H9 (cell line): ENCODE data around the gene PSMG2. TPM values are rescaled to one million over a fixed set of nuclear protein-coding genes. Genes with fewer than 3 reads are reported as not detected.

Source experiments
- DNase-seq: peaks from one replicate; pipeline ENCODE4 v3.0.0-alpha.2; 2017
- H2AFZ ChIP-seq: one replicate; pipeline ENCODE4 v1.6.1; 2013; ENCODE audit warnings: mild to moderate bottlenecking, low read length, control low read depth, moderate library complexity
- H2AK5ac ChIP-seq: 2 replicates; pipeline ENCODE4 v1.6.1; 2013; ENCODE audit warnings: low read length, control low read depth, mixed read lengths; ENCODE audit not compliant: insufficient read length
- H2BK120ac ChIP-seq: one replicate; pipeline ENCODE4 v1.6.1; 2013; ENCODE audit warnings: low read depth, mild to moderate bottlenecking, low read length, control low read depth, inconsistent platforms; ENCODE audit not compliant: poor library complexity, severe bottlenecking
- H2BK12ac ChIP-seq: 2 replicates; pipeline ENCODE4 v1.6.1; 2013; ENCODE audit warnings: low read length, control low read depth, mixed read lengths, low read depth; ENCODE audit not compliant: insufficient read length
- H2BK15ac ChIP-seq: 2 replicates; pipeline ENCODE4 v1.6.1; 2013; ENCODE audit warnings: low read depth, low read length, control low read depth
- H2BK20ac ChIP-seq: one replicate; pipeline ENCODE4 v1.6.1; 2013; ENCODE audit warnings: low read depth, mild to moderate bottlenecking, low read length, control low read depth, inconsistent platforms; ENCODE audit not compliant: poor library complexity, severe bottlenecking
- H2BK5ac ChIP-seq: 2 replicates; pipeline ENCODE4 v1.6.1; 2013; ENCODE audit warnings: low read length, control low read depth, mixed read lengths; ENCODE audit not compliant: insufficient read length
- H3K14ac ChIP-seq: 2 replicates; pipeline ENCODE4 v1.6.1; 2013; ENCODE audit warnings: low read length, control low read depth; ENCODE audit not compliant: insufficient read depth
- H3K18ac ChIP-seq: 2 replicates; pipeline ENCODE4 v1.6.1; 2013; ENCODE audit warnings: low read depth, mild to moderate bottlenecking, mixed read lengths, low read length, control low read depth; ENCODE audit not compliant: insufficient read length
- H3K23ac ChIP-seq: 2 replicates; pipeline ENCODE4 v1.6.1; 2013; ENCODE audit warnings: low read length, control low read depth, mixed read lengths, low read depth; ENCODE audit not compliant: insufficient read length
- H3K23me2 ChIP-seq: 2 replicates; pipeline ENCODE4 v1.6.1; 2013; ENCODE audit warnings: low read depth, mild to moderate bottlenecking, mixed read lengths, low read length, control low read depth; ENCODE audit not compliant: insufficient read length, poor library complexity, severe bottlenecking
- H3K27ac ChIP-seq: 2 replicates; pipeline ENCODE4 v1.5.1; 2013; ENCODE audit warnings: low read length, control low read depth, mixed read lengths, low read depth; ENCODE audit not compliant: insufficient read length
- H3K27me3 ChIP-seq: 2 replicates; pipeline ENCODE4 v1.6.1; 2013; ENCODE audit warnings: low read length, control low read depth, inconsistent platforms; ENCODE audit not compliant: insufficient read depth
- H3K4ac ChIP-seq: 2 replicates; pipeline ENCODE4 v1.6.1; 2013; ENCODE audit warnings: low read depth, mild to moderate bottlenecking, control low read depth, inconsistent platforms, low read length, moderate library complexity
- H3K4me1 ChIP-seq: 2 replicates; pipeline ENCODE4 v1.6.1; 2013; ENCODE audit warnings: low read length, control low read depth, inconsistent platforms; ENCODE audit not compliant: insufficient read depth
- H3K4me2 ChIP-seq: 2 replicates; pipeline ENCODE4 v1.6.1; 2013; ENCODE audit warnings: low read length, control low read depth, mixed read lengths; ENCODE audit not compliant: insufficient read length, insufficient read depth
- H3K56ac ChIP-seq: 2 replicates; pipeline ENCODE4 v1.6.1; 2013; ENCODE audit warnings: low read depth, mild to moderate bottlenecking, mixed read lengths, low read length, control low read depth; ENCODE audit not compliant: insufficient read length
- H3K79me1 ChIP-seq: 2 replicates; pipeline ENCODE4 v1.6.1; 2013; ENCODE audit warnings: low read depth, mild to moderate bottlenecking, moderate library complexity, low read length, control low read depth, inconsistent platforms; ENCODE audit not compliant: insufficient read depth, poor library complexity, severe bottlenecking
- H3K79me2 ChIP-seq: 2 replicates; pipeline ENCODE4 v1.6.1; 2013; ENCODE audit warnings: low read length, control low read depth, inconsistent platforms; ENCODE audit not compliant: insufficient read depth
- H3K9ac ChIP-seq: 2 replicates; pipeline ENCODE4 v1.6.1; 2013; ENCODE audit warnings: low read length, control low read depth, mixed read lengths; ENCODE audit not compliant: insufficient read length; ENCODE audit errors: extremely low read depth
- H3K9me3 ChIP-seq: one replicate; pipeline ENCODE4 v1.6.1; 2013; ENCODE audit warnings: low read depth, low read length, inconsistent platforms; ENCODE audit not compliant: control insufficient read depth
- H3T11ph ChIP-seq: one replicate; pipeline ENCODE4 v1.6.1; 2013; ENCODE audit warnings: mild to moderate bottlenecking, low read length, control low read depth, inconsistent platforms
- H4K20me1 ChIP-seq: one replicate; pipeline ENCODE4 v1.6.1; 2013; ENCODE audit not compliant: control insufficient read depth, insufficient read length, insufficient read depth
- H4K5ac ChIP-seq: 2 replicates; pipeline ENCODE4 v1.6.1; 2013; ENCODE audit warnings: low read depth, mild to moderate bottlenecking, mixed read lengths, low read length, control low read depth; ENCODE audit not compliant: insufficient read length
- H4K8ac ChIP-seq: replicated peaks from 2 replicates; pipeline ENCODE4 v1.6.1; 2013; ENCODE audit warnings: low read length, control low read depth, mixed read lengths, low read depth; ENCODE audit not compliant: insufficient read length
- H4K91ac ChIP-seq: 2 replicates; pipeline ENCODE4 v1.6.1; 2013; ENCODE audit warnings: low read depth, mild to moderate bottlenecking, moderate library complexity, mixed read lengths, low read length, control low read depth; ENCODE audit not compliant: insufficient read length
- H3K27ac Mint-ChIP-seq, 3 experiments: 2 replicates in 2 of 3; 3 replicates in 1 of 3; pipeline ENCODE4 v1.8.0; 2020 to 2021; ENCODE audit warnings: mixed read lengths in 3 of 3, mild to moderate bottlenecking in 1 of 3, moderate library complexity in 1 of 3
- H3K27me3 Mint-ChIP-seq: 2 replicates; pipeline ENCODE4 v1.8.0; 2021; ENCODE audit warnings: low read depth, mild to moderate bottlenecking, moderate library complexity, mixed read lengths
- H3K36me3 Mint-ChIP-seq, 3 experiments: 2 replicates in 2 of 3; 3 replicates in 1 of 3; pipeline ENCODE4 v1.8.0; 2020 to 2021; ENCODE audit warnings: low read depth in 3 of 3, mixed read lengths in 3 of 3; ENCODE audit not compliant: insufficient read depth in 1 of 3
- H3K4me1 Mint-ChIP-seq, 2 experiments: 2 replicates each; pipeline ENCODE4 v1.8.0; 2020; ENCODE audit warnings: mixed read lengths in 2 of 2
- H3K4me3 Mint-ChIP-seq, 2 experiments: 2 replicates in 1 of 2; 3 replicates in 1 of 2; pipeline ENCODE4 v1.8.0; 2020 to 2021; ENCODE audit warnings: mild to moderate bottlenecking in 2 of 2, mixed read lengths in 2 of 2, moderate library complexity in 1 of 2
- H3K9me3 Mint-ChIP-seq, 2 experiments: 2 replicates in 1 of 2; 3 replicates in 1 of 2; pipeline ENCODE4 v1.8.0; 2020; ENCODE audit warnings: mild to moderate bottlenecking in 2 of 2, mixed read lengths in 2 of 2, moderate library complexity in 1 of 2
- CTCF ChIP-seq: fragments of 200-600 bp; sonication (generic); conservative IDR thresholded peaks from 3 replicates; pipeline ENCODE4 v1.8.0; 2021; ENCODE audit warnings: antibody characterized with exemption, mild to moderate bottlenecking
- WGBS: extraction: QIAGEN DNeasy Blood & Tissue Kit; methylation state at CpG from one replicate; pipeline ENCODE4 v1.1.7; 2013; ENCODE audit warnings: missing lambda C conversion rate, low lambda C conversion rate, mixed read lengths; ENCODE audit not compliant: insufficient read length; ENCODE audit errors: extremely low coverage; 5-methylcytosine and 5-hydroxymethylcytosine counted together
- total RNA-seq: library from RNA; stranded (reverse); gene quantifications from 2 replicates; pipeline ENCODE4 v1.2.1, GENCODE V29; 2021

PSMG2 gene
- total RNA-seq, 1 experiment from 2014 or later = 72.2 TPM

GRCh38 chr18:12769644-12770440 lies 67.0 kb downstream of the PSMG2 start:
- H3K56ac ChIP-seq = no peak overlapping the region
- Mint-ChIP-seq H3K4me3 (no peak overlapping the region), H3K27me3 (no peaks in the 10 kb centered on the region), H3K27ac (no peak overlapping the region), H3K36me3 (no peaks in the 10 kb centered on the region; a peak in 1 of 7 replicates), H3K4me1 (peaks cover 4 to 11% of the 10 kb centered on the region in 2 experiments), H3K9me3 (no peaks in the 10 kb centered on the region)
- H3K27me3 ChIP-seq = no peaks in the 10 kb centered on the region
- no peak overlapping the region for H2BK120ac ChIP-seq
- H3K14ac ChIP-seq = no peak overlapping the region
- no peak overlapping the region for H2BK20ac ChIP-seq
- DNase-seq = no peak
- no peak overlapping the region for H4K91ac ChIP-seq
- H3K23ac ChIP-seq = no peak overlapping the region
- WGBS = no CpG with 5 or more reads among the region's 4 CpGs
- no peak overlapping the region for H2BK5ac ChIP-seq
- no peak overlapping the region for H3K9ac ChIP-seq
- no peak overlapping the region for H3K4me2 ChIP-seq
- no peak overlapping the region for H2AK5ac ChIP-seq
- H3K4ac ChIP-seq = no peak overlapping the region
- no peaks in the 10 kb centered on the region for H3K23me2 ChIP-seq
- no peaks in the 10 kb centered on the region for H3K9me3 ChIP-seq
- no peaks in the 10 kb centered on the region for H3K79me1 ChIP-seq
- H3T11ph ChIP-seq = no peak overlapping the region
- no peaks in the 10 kb centered on the region for H3K79me2 ChIP-seq
- no peak overlapping the region for H2BK15ac ChIP-seq
- H4K8ac ChIP-seq = no peak overlapping the region
- no peak for TF ChIP-seq CTCF
- no peak overlapping the region for H4K5ac ChIP-seq
- H3K18ac ChIP-seq = no peak overlapping the region
- H4K20me1 ChIP-seq = no peaks in the 10 kb centered on the region
- H3K27ac ChIP-seq = no peak overlapping the region
- H2AFZ ChIP-seq = no peak overlapping the region
- no peak overlapping the region for H2BK12ac ChIP-seq
- no peaks in the 10 kb centered on the region for H3K4me1 ChIP-seq
